ENCODE results near the gene FAM174C. TPM values are rescaled to one million over a fixed set of nuclear protein-coding genes. Genes with fewer than 3 reads are reported as not detected.
A peak's percentile ranks its signal among the peaks of the same experiment; 100 is the strongest.

Gene FAM174C
- total RNA-seq, 2 experiments from 2014 or later = 44.5 to 48.3 TPM

- H3K4me1 Mint-ChIP-seq = peaks cover 14% of the 10 kb centered on the region
- H3K4me3 Mint-ChIP-seq = no peak overlapping the region
- ATAC-seq (ENCODE audit: low read depth) = no peak
- H3K9me3 Mint-ChIP-seq = no peaks in the 10 kb centered on the region
- peak overlapping the region; percentile 65 for H3K27ac Mint-ChIP-seq
- peak; percentile 90 for DNase-seq
- peaks cover 13% of the 10 kb centered on the region for H3K27me3 Mint-ChIP-seq
- POLR2A ChIA-PET = interaction anchor here (0.8 to 1.9 kb wide), 4 partner anchors 11 to 103 kb away, joined by 3 to 8 read pairs (median 3); partner anchors contain the start of gene CIRBP
- H3K36me3 Mint-ChIP-seq = peaks cover 8% of the 10 kb centered on the region
Observed at GRCh38 chr19:1279782-1280341, 4.5 kb downstream of the FAM174C start.

- no peak for ATAC-seq (ENCODE audit: low read depth)
- Mint-ChIP-seq H3K4me3 (no peak overlapping the region), H3K36me3 (peaks cover 8% of the 10 kb centered on the region), H3K27me3 (peaks cover 18% of the 10 kb centered on the region), H3K9me3 (no peaks in the 10 kb centered on the region), H3K4me1 (peaks cover 14% of the 10 kb centered on the region), H3K27ac (no peak overlapping the region)
- no peak for DNase-seq
- POLR2A ChIA-PET = interaction anchor here (1.1 kb wide), 1 partner anchor 15 kb away, joined by 3 read pairs; no protein-coding TSS in a partner anchor
Observed at GRCh38 chr19:1280636-1281568, 5.6 kb downstream of the FAM174C start.

GRCh38 chr19:1281569-1282287, 6.4 kb downstream of the FAM174C start:
- no peak overlapping the region for H3K27ac Mint-ChIP-seq

GRCh38 chr19:1282588-1283206, 7.4 kb downstream of the FAM174C start:
- peaks cover 8% of the 10 kb centered on the region for H3K4me1 Mint-ChIP-seq
- no peaks in the 10 kb centered on the region for H3K9me3 Mint-ChIP-seq
- peaks cover 6% of the 10 kb centered on the region for H3K36me3 Mint-ChIP-seq
- POLR2A ChIA-PET = interaction anchor here (2.4 kb wide), 1 partner anchor 14 kb away, joined by 9 read pairs; the partner anchor contains the start of gene CIRBP
- no peak overlapping the region for H3K27ac Mint-ChIP-seq
- ATAC-seq (ENCODE audit: low read depth) = no peak
- no peak overlapping the region for H3K4me3 Mint-ChIP-seq
- peaks cover 23% of the 10 kb centered on the region for H3K27me3 Mint-ChIP-seq
- DNase-seq = peak; percentile 38

More at GRCh38 chr19:1281569-1282287, 6.4 kb downstream of the FAM174C start:
- Mint-ChIP-seq H3K4me1 (peaks cover 11% of the 10 kb centered on the region), H3K36me3 (peaks cover 7% of the 10 kb centered on the region), H3K9me3 (no peaks in the 10 kb centered on the region), H3K27me3 (peaks cover 22% of the 10 kb centered on the region), H3K4me3 (no peak overlapping the region)
- ATAC-seq (ENCODE audit: low read depth) (no peak), DNase-seq (no peak)
- POLR2A ChIA-PET = no interaction called here

GRCh38 chr19:1283207-1283916, 8.0 kb downstream of the FAM174C start:
- no peaks in the 10 kb centered on the region for H3K9me3 Mint-ChIP-seq
- peaks cover 23% of the 10 kb centered on the region for H3K27me3 Mint-ChIP-seq
- POLR2A ChIA-PET = interaction anchor here (0.6 to 2.4 kb wide), 2 partner anchors 14 to 564 kb away, joined by 3 to 9 read pairs; partner anchors contain the start of gene CIRBP
- H3K36me3 Mint-ChIP-seq = peaks cover 2% of the 10 kb centered on the region
- ATAC-seq (ENCODE audit: low read depth) (no peak), DNase-seq (peak; percentile 32)
- H3K27ac Mint-ChIP-seq = no peak overlapping the region
- no peak overlapping the region for H3K4me3 Mint-ChIP-seq
- H3K4me1 Mint-ChIP-seq = peaks cover 8% of the 10 kb centered on the region

- POLR2A ChIA-PET = interaction anchor here (0.6 to 2.4 kb wide), 2 partner anchors 15 to 565 kb away, joined by 3 to 9 read pairs; partner anchors contain the start of gene CIRBP
- H3K9me3 Mint-ChIP-seq = no peaks in the 10 kb centered on the region
- H3K36me3 Mint-ChIP-seq = peaks cover 2% of the 10 kb centered on the region
- peaks cover 8% of the 10 kb centered on the region for H3K4me1 Mint-ChIP-seq
- DNase-seq (no peak), ATAC-seq (ENCODE audit: low read depth) (no peak)
- H3K4me3 Mint-ChIP-seq = no peak overlapping the region
- H3K27me3 Mint-ChIP-seq = peaks cover 23% of the 10 kb centered on the region
- H3K27ac Mint-ChIP-seq = no peak overlapping the region
Observed at GRCh38 chr19:1283917-1284292, 8.6 kb downstream of the FAM174C start.

- no peak for ATAC-seq (ENCODE audit: low read depth)
- Mint-ChIP-seq H3K27me3 (peaks cover 23% of the 10 kb centered on the region), H3K4me3 (no peak overlapping the region), H3K9me3 (no peaks in the 10 kb centered on the region), H3K27ac (peak overlapping the region; percentile 21), H3K36me3 (peaks cover 2% of the 10 kb centered on the region), H3K4me1 (peaks cover 8% of the 10 kb centered on the region)
- DNase-seq = peak; percentile 34
- POLR2A ChIA-PET = interaction anchor here (0.6 to 2.4 kb wide), 2 partner anchors 15 to 25 kb away, joined by 7 to 9 read pairs; partner anchors contain the start of gene CIRBP
Observed at GRCh38 chr19:1284293-1284978, 9.1 kb downstream of the FAM174C start.

- H3K36me3 Mint-ChIP-seq = peaks cover 2% of the 10 kb centered on the region
- H3K4me1 Mint-ChIP-seq = peaks cover 2% of the 10 kb centered on the region
- peak overlapping the region; percentile 8 for H3K4me3 Mint-ChIP-seq
- peak overlapping the region; percentile 21 for H3K27ac Mint-ChIP-seq
- peaks cover 23% of the 10 kb centered on the region for H3K27me3 Mint-ChIP-seq
- no peaks in the 10 kb centered on the region for H3K9me3 Mint-ChIP-seq
- ATAC-seq (ENCODE audit: low read depth) = no peak
- DNase-seq = peak; percentile 31
- POLR2A ChIA-PET = interaction anchor here (2.4 kb wide), 1 partner anchor 16 kb away, joined by 9 read pairs; the partner anchor contains the start of gene CIRBP
Observed at GRCh38 chr19:1284979-1285736, 9.8 kb downstream of the FAM174C start.

- no peak for ATAC-seq (ENCODE audit: low read depth)
- H3K4me1 Mint-ChIP-seq = no peaks in the 10 kb centered on the region
- H3K4me3 Mint-ChIP-seq = peak within 1 kb of the TSS; percentile 47
- H3K27me3 Mint-ChIP-seq = peaks cover 23% of the 10 kb centered on the region
- H3K27ac Mint-ChIP-seq = peak within 1 kb of the TSS; percentile 21
- H3K36me3 Mint-ChIP-seq = no peaks in the 10 kb centered on the region
- H3K9me3 Mint-ChIP-seq = no peaks in the 10 kb centered on the region
- DNase-seq = peak; percentile 35
- POLR2A ChIA-PET = no interaction called here
Observed at GRCh38 chr19:1285737-1286360, 10.5 kb downstream of the FAM174C start, which contains the start of gene EFNA2. Gene EFNA2 (plus strand): TSS chr19:1285873. CDS start chr19:1286169, 296 bp downstream.

GRCh38 chr19:1286487-1287353, 11.4 kb downstream of the FAM174C start:
- Mint-ChIP-seq H3K27ac (no peak overlapping the region), H3K4me1 (no peaks in the 10 kb centered on the region), H3K9me3 (no peaks in the 10 kb centered on the region), H3K27me3 (peaks cover 23% of the 10 kb centered on the region), H3K4me3 (peak overlapping the region; percentile 47), H3K36me3 (no peaks in the 10 kb centered on the region)
- POLR2A ChIA-PET = no interaction called here
- no peak for ATAC-seq (ENCODE audit: low read depth)
- peak; percentile 35 for DNase-seq
